H9 (cell line): ENCODE measurements around the gene DDX1. TPM values are rescaled to one million over a fixed set of nuclear protein-coding genes. Genes with fewer than 3 reads are reported as not detected.

Source experiments
- DNase-seq: peaks from one replicate; pipeline ENCODE4 v3.0.0-alpha.2; 2017
- H2AFZ ChIP-seq: one replicate; pipeline ENCODE4 v1.6.1; 2013; ENCODE audit warnings: mild to moderate bottlenecking, low read length, control low read depth, moderate library complexity
- H2AK5ac ChIP-seq: 2 replicates; pipeline ENCODE4 v1.6.1; 2013; ENCODE audit warnings: low read length, control low read depth, mixed read lengths; ENCODE audit not compliant: insufficient read length
- H2BK120ac ChIP-seq: one replicate; pipeline ENCODE4 v1.6.1; 2013; ENCODE audit warnings: low read depth, mild to moderate bottlenecking, low read length, control low read depth, inconsistent platforms; ENCODE audit not compliant: poor library complexity, severe bottlenecking
- H2BK12ac ChIP-seq: 2 replicates; pipeline ENCODE4 v1.6.1; 2013; ENCODE audit warnings: low read length, control low read depth, mixed read lengths, low read depth; ENCODE audit not compliant: insufficient read length
- H2BK15ac ChIP-seq: 2 replicates; pipeline ENCODE4 v1.6.1; 2013; ENCODE audit warnings: low read depth, low read length, control low read depth
- H2BK20ac ChIP-seq: one replicate; pipeline ENCODE4 v1.6.1; 2013; ENCODE audit warnings: low read depth, mild to moderate bottlenecking, low read length, control low read depth, inconsistent platforms; ENCODE audit not compliant: poor library complexity, severe bottlenecking
- H2BK5ac ChIP-seq: 2 replicates; pipeline ENCODE4 v1.6.1; 2013; ENCODE audit warnings: low read length, control low read depth, mixed read lengths; ENCODE audit not compliant: insufficient read length
- H3K14ac ChIP-seq: 2 replicates; pipeline ENCODE4 v1.6.1; 2013; ENCODE audit warnings: low read length, control low read depth; ENCODE audit not compliant: insufficient read depth
- H3K18ac ChIP-seq: 2 replicates; pipeline ENCODE4 v1.6.1; 2013; ENCODE audit warnings: low read depth, mild to moderate bottlenecking, mixed read lengths, low read length, control low read depth; ENCODE audit not compliant: insufficient read length
- H3K23ac ChIP-seq: 2 replicates; pipeline ENCODE4 v1.6.1; 2013; ENCODE audit warnings: low read length, control low read depth, mixed read lengths, low read depth; ENCODE audit not compliant: insufficient read length
- H3K23me2 ChIP-seq: 2 replicates; pipeline ENCODE4 v1.6.1; 2013; ENCODE audit warnings: low read depth, mild to moderate bottlenecking, mixed read lengths, low read length, control low read depth; ENCODE audit not compliant: insufficient read length, poor library complexity, severe bottlenecking
- H3K27ac ChIP-seq: 2 replicates; pipeline ENCODE4 v1.5.1; 2013; ENCODE audit warnings: low read length, control low read depth, mixed read lengths, low read depth; ENCODE audit not compliant: insufficient read length
- H3K27me3 ChIP-seq: 2 replicates; pipeline ENCODE4 v1.6.1; 2013; ENCODE audit warnings: low read length, control low read depth, inconsistent platforms; ENCODE audit not compliant: insufficient read depth
- H3K4ac ChIP-seq: 2 replicates; pipeline ENCODE4 v1.6.1; 2013; ENCODE audit warnings: low read depth, mild to moderate bottlenecking, control low read depth, inconsistent platforms, low read length, moderate library complexity
- H3K4me1 ChIP-seq: 2 replicates; pipeline ENCODE4 v1.6.1; 2013; ENCODE audit warnings: low read length, control low read depth, inconsistent platforms; ENCODE audit not compliant: insufficient read depth
- H3K4me2 ChIP-seq: 2 replicates; pipeline ENCODE4 v1.6.1; 2013; ENCODE audit warnings: low read length, control low read depth, mixed read lengths; ENCODE audit not compliant: insufficient read length, insufficient read depth
- H3K56ac ChIP-seq: 2 replicates; pipeline ENCODE4 v1.6.1; 2013; ENCODE audit warnings: low read depth, mild to moderate bottlenecking, mixed read lengths, low read length, control low read depth; ENCODE audit not compliant: insufficient read length
- H3K79me1 ChIP-seq: 2 replicates; pipeline ENCODE4 v1.6.1; 2013; ENCODE audit warnings: low read depth, mild to moderate bottlenecking, moderate library complexity, low read length, control low read depth, inconsistent platforms; ENCODE audit not compliant: insufficient read depth, poor library complexity, severe bottlenecking
- H3K79me2 ChIP-seq: 2 replicates; pipeline ENCODE4 v1.6.1; 2013; ENCODE audit warnings: low read length, control low read depth, inconsistent platforms; ENCODE audit not compliant: insufficient read depth
- H3K9ac ChIP-seq: 2 replicates; pipeline ENCODE4 v1.6.1; 2013; ENCODE audit warnings: low read length, control low read depth, mixed read lengths; ENCODE audit not compliant: insufficient read length; ENCODE audit errors: extremely low read depth
- H3K9me3 ChIP-seq: one replicate; pipeline ENCODE4 v1.6.1; 2013; ENCODE audit warnings: low read depth, low read length, inconsistent platforms; ENCODE audit not compliant: control insufficient read depth
- H3T11ph ChIP-seq: one replicate; pipeline ENCODE4 v1.6.1; 2013; ENCODE audit warnings: mild to moderate bottlenecking, low read length, control low read depth, inconsistent platforms
- H4K20me1 ChIP-seq: one replicate; pipeline ENCODE4 v1.6.1; 2013; ENCODE audit not compliant: control insufficient read depth, insufficient read length, insufficient read depth
- H4K5ac ChIP-seq: 2 replicates; pipeline ENCODE4 v1.6.1; 2013; ENCODE audit warnings: low read depth, mild to moderate bottlenecking, mixed read lengths, low read length, control low read depth; ENCODE audit not compliant: insufficient read length
- H4K8ac ChIP-seq: replicated peaks from 2 replicates; pipeline ENCODE4 v1.6.1; 2013; ENCODE audit warnings: low read length, control low read depth, mixed read lengths, low read depth; ENCODE audit not compliant: insufficient read length
- H4K91ac ChIP-seq: 2 replicates; pipeline ENCODE4 v1.6.1; 2013; ENCODE audit warnings: low read depth, mild to moderate bottlenecking, moderate library complexity, mixed read lengths, low read length, control low read depth; ENCODE audit not compliant: insufficient read length
- H3K27ac Mint-ChIP-seq, 3 experiments: 2 replicates in 2 of 3; 3 replicates in 1 of 3; pipeline ENCODE4 v1.8.0; 2020 to 2021; ENCODE audit warnings: mixed read lengths in 3 of 3, mild to moderate bottlenecking in 1 of 3, moderate library complexity in 1 of 3
- H3K27me3 Mint-ChIP-seq: 2 replicates; pipeline ENCODE4 v1.8.0; 2021; ENCODE audit warnings: low read depth, mild to moderate bottlenecking, moderate library complexity, mixed read lengths
- H3K36me3 Mint-ChIP-seq, 3 experiments: 2 replicates in 2 of 3; 3 replicates in 1 of 3; pipeline ENCODE4 v1.8.0; 2020 to 2021; ENCODE audit warnings: low read depth in 3 of 3, mixed read lengths in 3 of 3; ENCODE audit not compliant: insufficient read depth in 1 of 3
- H3K4me1 Mint-ChIP-seq, 2 experiments: 2 replicates each; pipeline ENCODE4 v1.8.0; 2020; ENCODE audit warnings: mixed read lengths in 2 of 2
- H3K4me3 Mint-ChIP-seq, 2 experiments: 2 replicates in 1 of 2; 3 replicates in 1 of 2; pipeline ENCODE4 v1.8.0; 2020 to 2021; ENCODE audit warnings: mild to moderate bottlenecking in 2 of 2, mixed read lengths in 2 of 2, moderate library complexity in 1 of 2
- H3K9me3 Mint-ChIP-seq, 2 experiments: 2 replicates in 1 of 2; 3 replicates in 1 of 2; pipeline ENCODE4 v1.8.0; 2020; ENCODE audit warnings: mild to moderate bottlenecking in 2 of 2, mixed read lengths in 2 of 2, moderate library complexity in 1 of 2
- WGBS: extraction: QIAGEN DNeasy Blood & Tissue Kit; methylation state at CpG from one replicate; pipeline ENCODE4 v1.1.7; 2013; ENCODE audit warnings: missing lambda C conversion rate, low lambda C conversion rate, mixed read lengths; ENCODE audit not compliant: insufficient read length; ENCODE audit errors: extremely low coverage; 5-methylcytosine and 5-hydroxymethylcytosine counted together
- total RNA-seq: library from RNA; stranded (reverse); gene quantifications from 2 replicates; pipeline ENCODE4 v1.2.1, GENCODE V29; 2021
- TF ChIP-seq, protein P1 (sequence below): fragments of 200-600 bp; sonication (generic); conservative IDR thresholded peaks from 3 replicates; pipeline ENCODE4 v1.8.0; 2021; ENCODE audit warnings: antibody characterized with exemption, mild to moderate bottlenecking

DDX1 gene
- total RNA-seq, 1 experiment from 2014 or later, result 120 TPM

DNA sequence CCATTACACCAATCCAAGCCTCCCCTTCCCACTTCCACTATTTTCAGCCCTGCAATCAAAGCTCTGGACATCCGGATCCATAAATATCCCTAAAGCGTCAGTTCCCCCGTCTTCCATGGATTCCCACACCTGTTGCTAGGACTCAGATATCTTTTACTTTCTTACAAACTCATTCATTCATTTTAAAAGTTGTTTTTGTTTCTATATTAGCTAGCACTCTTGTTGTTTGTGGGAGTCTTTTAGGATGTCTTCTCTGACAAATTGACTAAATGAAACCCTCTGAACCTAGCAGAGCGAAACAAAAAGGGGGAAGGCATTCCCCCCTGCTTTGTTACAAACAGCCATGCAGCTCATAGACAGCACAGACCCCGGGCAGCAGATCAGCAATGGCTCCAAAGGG, 21.6 kb upstream of the DDX1 start:
- no CpG with 5 or more reads among the region's 5 CpGs for WGBS
- Histone ChIP-seq H4K91ac (no peak overlapping the region), H3K4me1 (no peaks in the 10 kb centered on the region), H4K8ac (no peak overlapping the region), H3K27ac (no peak overlapping the region), H4K5ac (no peak overlapping the region), H4K20me1 (no peaks in the 10 kb centered on the region), H3K56ac (no peak overlapping the region), H3K27me3 (no peaks in the 10 kb centered on the region), H2BK15ac (no peak overlapping the region), H3K18ac (no peak overlapping the region), H2BK120ac (no peak overlapping the region), H3K79me1 (no peaks in the 10 kb centered on the region), H2BK5ac (no peak overlapping the region), H3K23ac (no peak overlapping the region), H2BK20ac (no peak overlapping the region), H2AFZ (no peak overlapping the region), H3K23me2 (no peaks in the 10 kb centered on the region), H3K9me3 (no peaks in the 10 kb centered on the region), H2AK5ac (no peak overlapping the region), H3K4ac (no peak overlapping the region), H2BK12ac (no peak overlapping the region), H3K4me2 (no peak overlapping the region), H3K14ac (no peak overlapping the region), H3K79me2 (no peaks in the 10 kb centered on the region), H3K9ac (no peak overlapping the region), H3T11ph (no peak overlapping the region)
- no peaks in the 10 kb centered on the region for H3K9me3 Mint-ChIP-seq
- H3K36me3 Mint-ChIP-seq, result no peaks in the 10 kb centered on the region
- H3K4me3 Mint-ChIP-seq, result no peak overlapping the region
- no peaks in the 10 kb centered on the region; the same call in 1 of the 2 replicates for H3K27me3 Mint-ChIP-seq
- H3K27ac Mint-ChIP-seq, result no peak overlapping the region
- TF ChIP-seq, protein P1, sequence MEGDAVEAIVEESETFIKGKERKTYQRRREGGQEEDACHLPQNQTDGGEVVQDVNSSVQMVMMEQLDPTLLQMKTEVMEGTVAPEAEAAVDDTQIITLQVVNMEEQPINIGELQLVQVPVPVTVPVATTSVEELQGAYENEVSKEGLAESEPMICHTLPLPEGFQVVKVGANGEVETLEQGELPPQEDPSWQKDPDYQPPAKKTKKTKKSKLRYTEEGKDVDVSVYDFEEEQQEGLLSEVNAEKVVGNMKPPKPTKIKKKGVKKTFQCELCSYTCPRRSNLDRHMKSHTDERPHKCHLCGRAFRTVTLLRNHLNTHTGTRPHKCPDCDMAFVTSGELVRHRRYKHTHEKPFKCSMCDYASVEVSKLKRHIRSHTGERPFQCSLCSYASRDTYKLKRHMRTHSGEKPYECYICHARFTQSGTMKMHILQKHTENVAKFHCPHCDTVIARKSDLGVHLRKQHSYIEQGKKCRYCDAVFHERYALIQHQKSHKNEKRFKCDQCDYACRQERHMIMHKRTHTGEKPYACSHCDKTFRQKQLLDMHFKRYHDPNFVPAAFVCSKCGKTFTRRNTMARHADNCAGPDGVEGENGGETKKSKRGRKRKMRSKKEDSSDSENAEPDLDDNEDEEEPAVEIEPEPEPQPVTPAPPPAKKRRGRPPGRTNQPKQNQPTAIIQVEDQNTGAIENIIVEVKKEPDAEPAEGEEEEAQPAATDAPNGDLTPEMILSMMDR, result no peak
- no peak for DNase-seq
- no peaks in the 10 kb centered on the region for H3K4me1 Mint-ChIP-seq
